ENCODE results near the gene SKP2.

DNA sequence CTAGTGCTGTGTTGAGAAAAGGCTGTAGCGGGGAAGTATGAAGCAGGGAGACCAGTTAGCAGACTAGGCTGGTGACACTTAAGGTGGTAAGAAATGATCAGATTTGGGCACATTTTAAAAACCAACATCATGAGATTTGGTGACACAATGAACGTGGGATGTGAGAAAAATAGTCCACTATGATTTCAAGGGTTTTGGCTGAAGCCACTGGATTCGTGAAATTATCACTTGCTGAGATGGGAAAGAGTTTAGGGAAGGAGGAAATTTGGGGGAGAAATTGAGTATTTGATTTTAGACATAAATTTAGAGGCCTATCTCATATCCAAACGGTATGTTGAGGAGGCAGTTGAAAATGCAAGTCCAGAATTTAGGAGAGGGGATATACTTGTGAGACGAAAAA lies 23.1 kb downstream of the SKP2 start:
- no peak for TF ChIP-seq CTCF (IDR thresholded peaks at IDR 0.05; ENCODE audit: poor library complexity, severe bottlenecking)
- no peak for TF ChIP-seq RAD21 (conservative IDR thresholded peaks at IDR 0.05)
- TF ChIP-seq MXI1 (conservative IDR thresholded peaks at IDR 0.05; ENCODE audit: poor library complexity, severe bottlenecking), result no peak
- TF ChIP-seq TAF1 (IDR thresholded peaks at IDR 0.05; ENCODE audit: low read depth), result no peak
- TF ChIP-seq, protein P1, sequence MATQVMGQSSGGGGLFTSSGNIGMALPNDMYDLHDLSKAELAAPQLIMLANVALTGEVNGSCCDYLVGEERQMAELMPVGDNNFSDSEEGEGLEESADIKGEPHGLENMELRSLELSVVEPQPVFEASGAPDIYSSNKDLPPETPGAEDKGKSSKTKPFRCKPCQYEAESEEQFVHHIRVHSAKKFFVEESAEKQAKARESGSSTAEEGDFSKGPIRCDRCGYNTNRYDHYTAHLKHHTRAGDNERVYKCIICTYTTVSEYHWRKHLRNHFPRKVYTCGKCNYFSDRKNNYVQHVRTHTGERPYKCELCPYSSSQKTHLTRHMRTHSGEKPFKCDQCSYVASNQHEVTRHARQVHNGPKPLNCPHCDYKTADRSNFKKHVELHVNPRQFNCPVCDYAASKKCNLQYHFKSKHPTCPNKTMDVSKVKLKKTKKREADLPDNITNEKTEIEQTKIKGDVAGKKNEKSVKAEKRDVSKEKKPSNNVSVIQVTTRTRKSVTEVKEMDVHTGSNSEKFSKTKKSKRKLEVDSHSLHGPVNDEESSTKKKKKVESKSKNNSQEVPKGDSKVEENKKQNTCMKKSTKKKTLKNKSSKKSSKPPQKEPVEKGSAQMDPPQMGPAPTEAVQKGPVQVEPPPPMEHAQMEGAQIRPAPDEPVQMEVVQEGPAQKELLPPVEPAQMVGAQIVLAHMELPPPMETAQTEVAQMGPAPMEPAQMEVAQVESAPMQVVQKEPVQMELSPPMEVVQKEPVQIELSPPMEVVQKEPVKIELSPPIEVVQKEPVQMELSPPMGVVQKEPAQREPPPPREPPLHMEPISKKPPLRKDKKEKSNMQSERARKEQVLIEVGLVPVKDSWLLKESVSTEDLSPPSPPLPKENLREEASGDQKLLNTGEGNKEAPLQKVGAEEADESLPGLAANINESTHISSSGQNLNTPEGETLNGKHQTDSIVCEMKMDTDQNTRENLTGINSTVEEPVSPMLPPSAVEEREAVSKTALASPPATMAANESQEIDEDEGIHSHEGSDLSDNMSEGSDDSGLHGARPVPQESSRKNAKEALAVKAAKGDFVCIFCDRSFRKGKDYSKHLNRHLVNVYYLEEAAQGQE (IDR thresholded peaks at IDR 0.05; ENCODE audit: borderline replicate concordance), result no peak
- no peak for TF ChIP-seq SMC3 (conservative IDR thresholded peaks at IDR 0.05; ENCODE audit: poor library complexity)

Data from neural cell (in vitro differentiated cells).